NB4 (cell line): ENCODE results near the gene BTBD19.
"Not testable (repeated sequence)": the region's sequence is repeated elsewhere in the genome, so short reads cannot be mapped to it uniquely, and the experiment has no call there.

Experiments
- MYC ChIP-seq: IDR thresholded peaks from 2 replicates; pipeline ENCODE4 v1.6.1; 2011; ENCODE audit warnings: low read depth, low read length
- POLR2A ChIP-seq: IDR thresholded peaks from 2 replicates; pipeline ENCODE4 v1.6.1; 2011; ENCODE audit warnings: mild to moderate bottlenecking; ENCODE audit not compliant: insufficient read length; ENCODE audit errors: extremely low read depth
- TF ChIP-seq, protein P1 (sequence below): IDR thresholded peaks from 2 replicates; pipeline ENCODE4 v1.6.1; 2011; ENCODE audit warnings: low read depth, low read length
- TF ChIP-seq, protein P2 (sequence below): IDR thresholded peaks from one replicate; pipeline ENCODE4 v1.5.1; 2012; ENCODE audit warnings: low read depth, low read length

DNA sequence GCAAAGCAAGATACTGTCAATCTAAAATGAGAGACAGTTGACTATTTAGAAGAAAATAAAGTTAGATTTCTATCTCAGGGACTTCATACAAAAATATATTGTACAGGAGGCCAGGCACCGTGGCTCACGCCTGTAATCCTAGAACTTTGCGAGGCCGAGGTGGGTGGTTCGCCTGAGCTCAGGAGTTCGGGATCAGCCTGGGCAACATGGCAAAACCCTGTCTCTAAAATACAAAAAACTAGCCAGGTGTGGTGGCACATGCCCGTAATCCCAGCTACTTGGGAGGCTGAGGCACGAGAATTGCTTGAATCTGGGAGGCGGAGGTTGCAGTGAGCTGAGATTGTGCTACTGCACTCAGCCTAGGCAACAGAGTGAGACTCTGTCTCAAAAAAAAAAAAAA, 7.6 kb downstream of the BTBD19 start:
- not testable (repeated sequence) for TF ChIP-seq POLR2A, MYC
- TF ChIP-seq, protein P1, sequence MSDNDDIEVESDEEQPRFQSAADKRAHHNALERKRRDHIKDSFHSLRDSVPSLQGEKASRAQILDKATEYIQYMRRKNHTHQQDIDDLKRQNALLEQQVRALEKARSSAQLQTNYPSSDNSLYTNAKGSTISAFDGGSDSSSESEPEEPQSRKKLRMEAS: not testable (repeated sequence)
- TF ChIP-seq, protein P2, sequence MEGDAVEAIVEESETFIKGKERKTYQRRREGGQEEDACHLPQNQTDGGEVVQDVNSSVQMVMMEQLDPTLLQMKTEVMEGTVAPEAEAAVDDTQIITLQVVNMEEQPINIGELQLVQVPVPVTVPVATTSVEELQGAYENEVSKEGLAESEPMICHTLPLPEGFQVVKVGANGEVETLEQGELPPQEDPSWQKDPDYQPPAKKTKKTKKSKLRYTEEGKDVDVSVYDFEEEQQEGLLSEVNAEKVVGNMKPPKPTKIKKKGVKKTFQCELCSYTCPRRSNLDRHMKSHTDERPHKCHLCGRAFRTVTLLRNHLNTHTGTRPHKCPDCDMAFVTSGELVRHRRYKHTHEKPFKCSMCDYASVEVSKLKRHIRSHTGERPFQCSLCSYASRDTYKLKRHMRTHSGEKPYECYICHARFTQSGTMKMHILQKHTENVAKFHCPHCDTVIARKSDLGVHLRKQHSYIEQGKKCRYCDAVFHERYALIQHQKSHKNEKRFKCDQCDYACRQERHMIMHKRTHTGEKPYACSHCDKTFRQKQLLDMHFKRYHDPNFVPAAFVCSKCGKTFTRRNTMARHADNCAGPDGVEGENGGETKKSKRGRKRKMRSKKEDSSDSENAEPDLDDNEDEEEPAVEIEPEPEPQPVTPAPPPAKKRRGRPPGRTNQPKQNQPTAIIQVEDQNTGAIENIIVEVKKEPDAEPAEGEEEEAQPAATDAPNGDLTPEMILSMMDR: not testable (repeated sequence)
